AG09319 (cell line): Measurements from ENCODE around the gene WFDC9.

Source experiments
- DNase-seq: peaks from one replicate; pipeline ENCODE4 v3.0.0-alpha.2; 2010; ENCODE audit warnings: low read depth; ENCODE audit errors: extremely low read depth
- CTCF ChIP-seq: IDR thresholded peaks from 2 replicates; pipeline ENCODE4 v1.5.1; 2011; ENCODE audit warnings: low read depth, mild to moderate bottlenecking, inconsistent platforms, low read length, moderate library complexity

The WFDC9 gene

DNA sequence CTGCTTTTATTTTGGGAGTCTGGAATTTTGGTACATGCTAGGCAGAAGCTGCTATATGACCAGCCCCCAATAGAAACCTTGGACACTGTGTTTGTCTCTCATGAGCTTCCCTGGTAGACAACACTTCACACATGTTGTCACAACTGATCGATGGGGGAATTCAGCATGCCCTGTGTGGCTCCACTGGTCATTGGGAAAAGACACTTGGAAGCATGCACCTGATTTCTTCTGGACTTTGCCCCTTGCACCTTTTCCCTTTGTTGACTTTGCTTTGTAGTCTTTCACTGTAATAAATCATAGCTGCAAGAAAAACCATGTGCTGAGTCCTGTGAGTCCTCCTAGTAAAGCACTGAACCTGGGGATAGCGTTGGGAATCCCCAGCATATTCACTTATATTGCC, 9.5 kb downstream of the WFDC9 start:
- TF ChIP-seq CTCF = no peak
- no peak for DNase-seq

DNA sequence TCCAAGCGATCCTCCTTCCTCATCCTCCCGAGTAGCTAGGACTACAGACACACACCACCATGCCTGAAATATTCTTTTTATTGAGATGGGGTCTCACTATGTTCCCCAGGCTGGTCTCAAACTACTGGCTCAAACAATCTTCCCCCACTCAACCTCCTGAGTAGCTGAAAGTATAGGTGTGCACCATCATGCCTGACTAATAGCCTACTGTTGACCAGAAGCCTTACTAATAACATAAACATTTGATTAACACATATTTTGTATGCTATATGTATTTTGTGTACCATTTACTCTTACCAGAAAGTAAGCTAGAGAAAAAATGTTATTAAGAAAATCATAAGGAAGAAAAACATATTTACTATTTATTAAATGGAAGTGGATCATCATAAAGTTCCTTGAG, 13.5 kb downstream of the WFDC9 start:
- TF ChIP-seq CTCF = no peak
- DNase-seq = no peak

DNA sequence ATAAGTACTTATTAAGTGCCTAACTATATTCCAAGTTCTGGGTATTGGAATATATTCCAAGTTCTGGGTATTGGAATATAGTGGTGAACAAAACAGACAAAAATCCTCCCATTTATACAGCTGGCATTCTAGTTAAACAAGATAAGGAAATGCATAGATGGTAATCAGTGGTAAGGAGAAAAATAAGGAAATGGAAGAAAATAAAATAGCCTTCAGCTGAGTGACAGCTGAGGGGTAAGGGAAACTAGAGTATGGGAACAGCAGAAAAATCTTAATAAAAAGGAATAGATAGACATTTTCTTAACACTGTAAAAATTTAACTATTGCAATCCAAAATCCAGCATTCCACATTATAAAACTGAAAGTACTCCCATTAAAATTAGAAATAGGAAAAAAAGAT, 18.8 kb downstream of the WFDC9 start:
- no peak for TF ChIP-seq CTCF
- no peak for DNase-seq

- no peak for TF ChIP-seq CTCF
- DNase-seq = peak; percentile 29
Observed at GRCh38 chr20:45611054-45611453, 20.0 kb downstream of the WFDC9 start.

DNA sequence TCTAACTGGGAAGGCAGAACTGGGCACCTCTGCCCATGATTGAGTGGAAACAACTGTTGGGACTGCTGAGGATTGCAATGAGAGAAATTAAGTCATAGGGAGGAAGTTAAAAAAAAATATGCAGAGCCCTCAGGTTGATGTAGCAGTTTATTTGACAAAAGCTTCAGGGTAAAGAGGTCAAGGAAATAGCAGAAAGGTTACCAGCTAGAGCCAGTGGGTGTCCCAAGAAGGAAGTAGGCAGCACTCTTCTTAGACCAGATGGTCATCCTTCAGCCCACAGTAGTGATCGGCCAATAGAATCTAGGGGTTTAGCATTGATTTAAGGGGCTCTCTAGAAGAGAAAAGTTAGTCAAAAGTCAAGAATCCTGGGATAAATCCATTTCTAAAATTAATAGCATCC, 23.3 kb downstream of the WFDC9 start:
- TF ChIP-seq CTCF = no peak

GRCh38 chr20:45595235-45595634, 35.8 kb downstream of the WFDC9 start:
- DNase-seq = no peak
- TF ChIP-seq CTCF = no peak

More for the DNA sequence above, 23.3 kb downstream of the WFDC9 start:
- no peak for DNase-seq

- no peak for DNase-seq
- no peak for TF ChIP-seq CTCF
Observed at GRCh38 chr20:45593498-45593897, 37.6 kb downstream of the WFDC9 start.
